EH (cell line): ENCODE results near the gene GLMP.

ENCODE experiments used
- DNase-seq: peaks from one replicate; pipeline ENCODE4 v3.0.0-alpha.2; 2015; ENCODE audit warnings: low read depth

The GLMP gene

GRCh38 chr1:156247460-156248322 is 47.8 kb downstream of the GLMP start, which contains the start of gene PAQR6:
TSS of gene PAQR6 (minus strand) at chr1:156248056. CDS start at chr1:156246731, 1,325 bp downstream.
- no peak for DNase-seq

- DNase-seq, result no peak
Observed at GRCh38 chr1:156246781-156247459, 48.6 kb downstream of the GLMP start.

GRCh38 chr1:156246241-156246780 is 49.2 kb downstream of the GLMP start:
- no peak for DNase-seq

- DNase-seq, result peak; percentile 43
Observed at GRCh38 chr1:156245451-156246232, 49.8 kb downstream of the GLMP start.

GRCh38 chr1:156244712-156245111 is 50.8 kb downstream of the GLMP start:
- DNase-seq, result no peak

GRCh38 chr1:156244126-156244525 is 51.4 kb downstream of the GLMP start:
- DNase-seq, result no peak

- DNase-seq, result no peak
Observed at GRCh38 chr1:156242738-156243137, 52.7 kb downstream of the GLMP start.
